ENCODE results near the gene BARHL1.
A peak's percentile ranks its signal among the peaks of the same experiment; 100 is the strongest.

Gene BARHL1

DNA sequence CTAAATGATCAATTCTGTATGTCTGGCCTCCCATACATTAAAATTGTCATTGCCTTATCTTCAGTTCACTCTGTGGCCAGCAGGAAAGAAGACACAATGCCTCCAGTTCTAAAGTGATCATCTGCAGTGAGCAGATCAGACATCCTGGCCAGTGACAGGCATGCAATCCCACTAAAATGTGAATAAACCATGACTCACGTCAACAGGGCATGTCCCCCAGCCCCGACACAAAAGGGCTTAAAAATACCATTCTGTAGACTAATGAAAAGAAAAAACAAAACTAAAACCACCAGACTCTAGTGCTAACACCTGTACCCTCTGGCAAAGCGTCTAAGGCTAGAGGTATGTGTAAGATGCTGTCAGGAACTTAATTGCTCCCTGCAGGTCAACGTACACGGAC is 48.9 kb downstream of the BARHL1 start:
- H3K4me3 Mint-ChIP-seq: no peak overlapping the region
- H3K27me3 Mint-ChIP-seq (ENCODE audit: low read depth): no peaks in the 10 kb centered on the region
- peaks cover 9% of the 10 kb centered on the region for H3K36me3 Mint-ChIP-seq (ENCODE audit: low read depth)
- no peak overlapping the region for H3K27ac Mint-ChIP-seq
- no peaks in the 10 kb centered on the region for H3K9me3 Mint-ChIP-seq
- no peaks in the 10 kb centered on the region for H3K4me1 Mint-ChIP-seq (ENCODE audit: low read depth)

- H3K27ac Mint-ChIP-seq: no peak overlapping the region
- H3K4me3 Mint-ChIP-seq: no peak overlapping the region
- no peaks in the 10 kb centered on the region for H3K4me1 Mint-ChIP-seq (ENCODE audit: low read depth)
- no peaks in the 10 kb centered on the region for H3K9me3 Mint-ChIP-seq
- H3K36me3 Mint-ChIP-seq (ENCODE audit: low read depth): peaks cover 9% of the 10 kb centered on the region
- no peaks in the 10 kb centered on the region for H3K27me3 Mint-ChIP-seq (ENCODE audit: low read depth)
These were observed 49.3 kb downstream of the BARHL1 start for GRCh38 chr9:132631685-132632084.

DNA sequence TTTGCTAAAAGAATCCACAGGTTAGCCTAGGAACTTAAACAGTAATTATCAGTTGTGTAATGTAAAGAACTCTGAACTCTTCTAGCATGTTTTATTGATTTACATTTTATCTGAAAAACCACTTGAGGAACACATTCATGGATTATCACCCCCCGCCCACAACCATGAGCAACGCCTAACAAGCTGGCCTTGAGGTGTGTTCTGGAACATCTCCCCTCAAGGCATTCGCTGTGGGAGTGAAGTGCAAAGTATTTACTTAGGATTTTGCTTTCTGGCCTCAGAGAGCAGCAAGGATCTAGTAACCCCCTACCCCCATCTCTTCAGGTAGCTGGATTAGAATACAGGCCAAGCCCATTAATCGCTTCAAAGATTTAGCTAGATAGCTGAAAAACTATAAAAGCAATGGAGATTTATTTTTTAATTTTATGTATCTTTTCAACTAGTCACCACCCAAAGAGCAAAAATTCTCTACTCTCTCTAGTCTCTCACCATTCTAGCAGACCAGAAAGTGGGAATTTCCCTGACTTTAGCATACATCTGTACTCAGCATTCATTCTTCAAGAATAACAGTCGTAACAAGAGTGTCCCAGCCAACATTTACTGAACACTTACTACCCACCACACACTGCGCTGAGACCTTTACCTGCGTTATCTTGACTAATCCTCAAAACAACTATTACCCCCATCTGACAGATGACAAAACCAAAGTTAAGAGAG is 50.2 kb downstream of the BARHL1 start:
- H3K27ac Mint-ChIP-seq: no peak overlapping the region
- H3K36me3 Mint-ChIP-seq (ENCODE audit: low read depth): peaks cover 11% of the 10 kb centered on the region
- no peaks in the 10 kb centered on the region for H3K4me1 Mint-ChIP-seq (ENCODE audit: low read depth)
- no peaks in the 10 kb centered on the region for H3K27me3 Mint-ChIP-seq (ENCODE audit: low read depth)
- H3K9me3 Mint-ChIP-seq: no peaks in the 10 kb centered on the region
- no peak overlapping the region for H3K4me3 Mint-ChIP-seq

DNA sequence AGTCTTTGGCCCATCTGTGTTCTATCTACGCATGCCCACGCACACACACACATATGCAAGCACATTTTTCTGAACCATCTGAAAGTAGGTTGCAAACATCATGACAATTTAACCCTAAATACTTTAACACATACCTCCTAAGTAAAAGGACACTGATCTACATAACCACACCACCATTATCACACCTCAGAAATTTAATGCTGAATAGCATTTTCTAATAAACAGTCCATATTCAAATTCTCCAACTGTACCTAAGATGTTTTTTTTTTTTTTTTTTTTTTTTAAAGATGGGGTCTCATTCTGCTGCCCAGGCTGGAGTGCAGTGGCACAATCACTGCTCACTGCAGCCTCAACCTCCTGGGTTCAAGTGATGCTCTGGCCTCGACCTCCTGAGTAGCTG is 51.9 kb downstream of the BARHL1 start:
- H3K36me3 Mint-ChIP-seq (ENCODE audit: low read depth): peaks cover 9% of the 10 kb centered on the region
- H3K9me3 Mint-ChIP-seq: no peaks in the 10 kb centered on the region
- no peaks in the 10 kb centered on the region for H3K27me3 Mint-ChIP-seq (ENCODE audit: low read depth)
- H3K4me3 Mint-ChIP-seq: no peak overlapping the region
- H3K4me1 Mint-ChIP-seq (ENCODE audit: low read depth): no peaks in the 10 kb centered on the region
- H3K27ac Mint-ChIP-seq: no peak overlapping the region

DNA sequence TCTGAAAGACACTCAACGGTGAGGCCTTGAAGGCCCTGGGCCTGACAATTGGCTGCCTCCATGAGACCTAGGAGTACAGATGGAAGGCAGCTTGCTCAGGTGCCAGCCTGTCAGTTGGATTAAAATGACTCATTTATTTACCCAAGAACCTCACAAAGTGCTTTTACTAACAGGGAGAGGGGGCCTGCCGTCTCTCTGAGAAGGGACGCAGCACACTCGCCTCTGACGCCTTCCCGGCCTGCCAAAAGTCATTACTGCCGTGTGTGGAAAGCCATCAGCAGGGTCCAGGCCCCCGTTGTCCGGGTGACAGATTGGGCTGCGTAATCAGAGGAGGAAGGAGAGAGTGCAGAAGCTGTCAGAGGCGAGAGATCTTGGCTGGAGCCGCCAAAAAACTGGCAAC is 54.9 kb downstream of the BARHL1 start:
- Mint-ChIP-seq H3K4me1 (ENCODE audit: low read depth) (no peaks in the 10 kb centered on the region), H3K27me3 (ENCODE audit: low read depth) (no peaks in the 10 kb centered on the region), H3K4me3 (no peak overlapping the region), H3K36me3 (ENCODE audit: low read depth) (peaks cover 8% of the 10 kb centered on the region), H3K27ac (no peak overlapping the region), H3K9me3 (no peaks in the 10 kb centered on the region)

DNA sequence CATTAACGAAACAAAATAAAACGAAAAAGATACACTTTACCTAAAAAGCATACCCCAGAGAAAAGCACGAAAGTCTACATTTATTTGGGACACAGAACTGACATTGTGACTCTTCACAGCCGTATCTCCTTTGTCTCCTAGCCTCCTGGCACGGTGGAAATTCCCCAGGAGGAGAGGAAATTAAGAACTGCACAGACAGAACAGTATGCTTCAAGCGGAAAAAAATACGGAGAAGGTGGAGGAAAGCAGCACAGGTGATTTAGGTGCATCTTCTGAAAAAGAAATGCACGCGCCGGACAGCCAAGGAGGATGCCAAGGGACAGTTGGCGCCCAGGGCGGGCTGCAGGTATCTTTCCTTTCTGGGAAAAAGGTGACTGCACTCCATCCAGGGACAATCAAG is 55.4 kb downstream of the BARHL1 start:
- H3K4me1 Mint-ChIP-seq (ENCODE audit: low read depth): no peaks in the 10 kb centered on the region
- H3K27me3 Mint-ChIP-seq (ENCODE audit: low read depth): no peaks in the 10 kb centered on the region
- peak overlapping the region; percentile 11 for H3K27ac Mint-ChIP-seq
- H3K9me3 Mint-ChIP-seq: no peaks in the 10 kb centered on the region
- peaks cover 8% of the 10 kb centered on the region for H3K36me3 Mint-ChIP-seq (ENCODE audit: low read depth)
- no peak overlapping the region for H3K4me3 Mint-ChIP-seq

- Mint-ChIP-seq H3K27ac (no peak overlapping the region), H3K27me3 (ENCODE audit: low read depth) (no peaks in the 10 kb centered on the region), H3K4me3 (no peak overlapping the region), H3K9me3 (no peaks in the 10 kb centered on the region), H3K4me1 (ENCODE audit: low read depth) (no peaks in the 10 kb centered on the region), H3K36me3 (ENCODE audit: low read depth) (peaks cover 11% of the 10 kb centered on the region)
These were observed 55.8 kb downstream of the BARHL1 start for GRCh38 chr9:132638240-132638639.

DNA sequence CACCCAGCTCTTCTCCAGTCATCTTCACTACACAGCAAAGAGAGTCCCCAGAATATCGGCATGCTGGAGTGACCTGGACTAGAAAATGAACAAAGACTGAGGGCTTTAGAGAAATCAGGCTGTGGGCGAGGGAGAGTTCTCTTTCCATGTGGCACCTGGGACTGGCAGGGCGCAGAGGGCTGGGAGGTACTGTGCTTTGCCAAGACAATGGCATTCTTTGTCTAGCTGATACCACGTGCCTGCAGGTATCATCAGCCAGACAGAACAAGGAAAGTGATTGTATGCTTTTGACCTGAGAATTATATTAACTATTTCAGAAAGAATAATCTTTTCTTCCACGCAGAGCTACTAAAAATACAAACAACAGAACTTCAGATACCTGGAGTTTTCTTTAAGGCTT is 56.9 kb downstream of the BARHL1 start:
- Mint-ChIP-seq H3K9me3 (no peaks in the 10 kb centered on the region), H3K36me3 (ENCODE audit: low read depth) (peaks cover 11% of the 10 kb centered on the region), H3K4me3 (no peak overlapping the region), H3K4me1 (ENCODE audit: low read depth) (no peaks in the 10 kb centered on the region), H3K27me3 (ENCODE audit: low read depth) (no peaks in the 10 kb centered on the region), H3K27ac (no peak overlapping the region)
